K562 (cell line): Measurements from ENCODE around the gene IQCN. TPM values are rescaled to one million over a fixed set of nuclear protein-coding genes. Genes with fewer than 3 reads are reported as not detected.

Experiments
- BCL6 ChIP-seq: fragments of 250-450 bp; sonication (Bioruptor Pico); IDR thresholded peaks from 2 replicates; pipeline ENCODE4 v1.4.0; 2020
- CCAR2 ChIP-seq: fragments of 200-400 bp; formaldehyde crosslinking; IDR thresholded peaks from 2 replicates; pipeline ENCODE4 v1.6.1; 2017; ENCODE audit warnings: mild to moderate bottlenecking, low read depth, low read length
- CREB5 ChIP-seq: fragments of 250-450 bp; sonication (Bioruptor Pico); IDR thresholded peaks from 2 replicates; pipeline ENCODE4 v1.5.0; 2020; ENCODE audit warnings: mild to moderate bottlenecking
- HNRNPUL1 ChIP-seq: fragments of 200-400 bp; formaldehyde crosslinking; IDR thresholded peaks from 2 replicates; pipeline ENCODE4 v1.6.1; 2017; ENCODE audit warnings: low read length
- KAT7 ChIP-seq: sonication (generic); formaldehyde crosslinking; IDR thresholded peaks from 2 replicates; pipeline ENCODE4 v1.8.0; 2022; ENCODE audit warnings: missing genetic modification reagents, mild to moderate bottlenecking, borderline replicate concordance
- NCOA2 ChIP-seq, 2 experiments: fragments of 450-650 bp; IDR thresholded peaks; 2 replicates each; pipeline ENCODE4 v1.6.1; 2018; ENCODE audit warnings: mild to moderate bottlenecking in 2 of 2, moderate library complexity in 1 of 2; ENCODE audit not compliant: partially characterized antibody in 2 of 2
- NKRF ChIP-seq: fragments of 450-650 bp; IDR thresholded peaks from 2 replicates; pipeline ENCODE4 v1.6.1; 2016; ENCODE audit warnings: borderline replicate concordance
- NR2C2 ChIP-seq, 2 experiments: fragments of 200-800 bp in 1 of 2; sonication (Bioruptor generic) in 1 of 2; sonication (generic) in 1 of 2; formaldehyde crosslinking in 1 of 2; IDR thresholded peaks; 2 replicates each; pipeline versions ENCODE4 v1.6.1 to v1.8.0; 2016 to 2022; ENCODE audit warnings: mild to moderate bottlenecking in 1 of 2, missing compliant biosample characterization in 1 of 2, missing genetic modification characterization in 1 of 2, missing genetic modification reagents in 1 of 2
- POLR2H ChIP-seq: IDR thresholded peaks from 2 replicates; pipeline ENCODE4 v1.6.1; 2016; ENCODE audit warnings: missing genetic modification characterization, low read depth, mild to moderate bottlenecking, control low read depth, missing compliant biosample characterization, moderate library complexity
- RBFOX2 ChIP-seq: fragments of 200-400 bp; formaldehyde crosslinking; IDR thresholded peaks from 2 replicates; pipeline ENCODE4 v1.6.1; 2017; ENCODE audit warnings: low read depth, mild to moderate bottlenecking, low read length, moderate library complexity
- SRSF3 ChIP-seq: fragments of 200-400 bp; formaldehyde crosslinking; IDR thresholded peaks from 2 replicates; pipeline ENCODE4 v1.6.1; 2016; ENCODE audit warnings: mild to moderate bottlenecking, low read length, moderate library complexity; ENCODE audit not compliant: insufficient read depth
- ZBTB34 ChIP-seq: fragments of 250-450 bp; sonication (Bioruptor Pico); IDR thresholded peaks from 2 replicates; pipeline ENCODE4 v1.8.0; 2021; ENCODE audit warnings: mild to moderate bottlenecking, moderate library complexity
- ZBTB49 ChIP-seq: sonication (generic); formaldehyde crosslinking; IDR thresholded peaks from 2 replicates; pipeline ENCODE4 v1.8.0; 2022; ENCODE audit warnings: missing genetic modification reagents, mild to moderate bottlenecking, borderline replicate concordance
- ZBTB5 ChIP-seq: fragments of 450-650 bp; IDR thresholded peaks from 2 replicates; pipeline ENCODE4 v1.6.1; 2017; ENCODE audit warnings: antibody characterized with exemption
- ZC3H8 ChIP-seq: fragments of 450-650 bp; IDR thresholded peaks from 2 replicates; pipeline ENCODE4 v1.6.1; 2017
- ZNF12 ChIP-seq: sonication (generic); formaldehyde crosslinking; IDR thresholded peaks from 2 replicates; pipeline ENCODE4 v1.4.0; 2020; ENCODE audit warnings: mild to moderate bottlenecking, missing genetic modification reagents
- ZNF140 ChIP-seq: fragments of 250-450 bp; sonication (Bioruptor Pico); IDR thresholded peaks from 2 replicates; pipeline ENCODE4 v1.8.0; 2021; ENCODE audit warnings: moderate library complexity, mild to moderate bottlenecking, inconsistent platforms
- polyA plus RNA-seq, 8 experiments: library from polyadenylated mRNA; depleted of rRNA in 4 of 8; stranded (reverse) in 5 of 8; unstranded in 3 of 8; fragments of >200 nt; fragmentation: Nextera tagmentation in 2 of 8; fragmentation: Illumina TruSeq in 1 of 8; extraction: Ambion mirVana in 2 of 8; extraction: Trizol in 1 of 8; gene quantifications; 2 replicates each; pipeline versions ENCODE4 v1.2.1 to v1.2.3, GENCODE V29; 2011 to 2014; ENCODE audit warnings: inconsistent platforms in 1 of 8, missing spikeins in 1 of 8
- total RNA-seq, 7 experiments: library from RNA; depleted of rRNA in 6 of 7; stranded (reverse); fragments of >200 nt in 6 of 7; fragmentation: Illumina TruSeq in 2 of 7; extraction: Trizol in 2 of 7; gene quantifications; 2 replicates each; pipeline versions ENCODE4 v1.2.1 to v1.2.3, GENCODE V29; 2011 to 2021; ENCODE audit warnings: low replicate concordance in 1 of 7

Gene IQCN
- total and polyA plus RNA-seq, 9 of the 15 experiments (the other 6 are each of a cell fraction or from before 2014, with no cell fraction given), result 0.01 to 0.07 (median 0.04) TPM; not detected in 3

GRCh38 chr19:18224525-18225354 is 49.5 kb downstream of the IQCN start (continued):
- TF ChIP-seq CREB5 (CRISPR knock-in tag) (no peak), POLR2H (tag) (no peak), SRSF3 (no peak), ZNF12 (CRISPR knock-in tag) (0 out of 2 replicates have a peak, but pooled peaks have one; percentile 46), ZBTB5 (no peak), RBFOX2 (no peak; the same call in 1 of the 2 replicates), CCAR2 (no peak), KAT7 (CRISPR knock-in tag) (no peak), NR2C2 (CRISPR knock-in tag; IDR thresholded peaks at IDR 0.05) (no peak; the same call in 1 of the 2 replicates), NR2C2 (tag; IDR thresholded peaks at IDR 0.05) (peak; percentile 91), ZC3H8 (no peak), NKRF (no peak), ZBTB34 (no peak), HNRNPUL1 (no peak), NCOA2 (IDR thresholded peaks at IDR 0.05; ENCODE audit: partially characterized antibody in 2 of 2) (no peak), BCL6 (CRISPR knock-in tag) (no peak), ZBTB49 (no peak), ZNF140 (CRISPR knock-in tag) (no peak)
